ENCODE measurements around the gene AOAH. TPM values are rescaled to one million over a fixed set of nuclear protein-coding genes. Genes with fewer than 3 reads are reported as not detected.

AOAH gene
- total and polyA plus RNA-seq, 9 of the 15 experiments (the other 6 are each of a cell fraction or from before 2014, with no cell fraction given) = not detected

DNA sequence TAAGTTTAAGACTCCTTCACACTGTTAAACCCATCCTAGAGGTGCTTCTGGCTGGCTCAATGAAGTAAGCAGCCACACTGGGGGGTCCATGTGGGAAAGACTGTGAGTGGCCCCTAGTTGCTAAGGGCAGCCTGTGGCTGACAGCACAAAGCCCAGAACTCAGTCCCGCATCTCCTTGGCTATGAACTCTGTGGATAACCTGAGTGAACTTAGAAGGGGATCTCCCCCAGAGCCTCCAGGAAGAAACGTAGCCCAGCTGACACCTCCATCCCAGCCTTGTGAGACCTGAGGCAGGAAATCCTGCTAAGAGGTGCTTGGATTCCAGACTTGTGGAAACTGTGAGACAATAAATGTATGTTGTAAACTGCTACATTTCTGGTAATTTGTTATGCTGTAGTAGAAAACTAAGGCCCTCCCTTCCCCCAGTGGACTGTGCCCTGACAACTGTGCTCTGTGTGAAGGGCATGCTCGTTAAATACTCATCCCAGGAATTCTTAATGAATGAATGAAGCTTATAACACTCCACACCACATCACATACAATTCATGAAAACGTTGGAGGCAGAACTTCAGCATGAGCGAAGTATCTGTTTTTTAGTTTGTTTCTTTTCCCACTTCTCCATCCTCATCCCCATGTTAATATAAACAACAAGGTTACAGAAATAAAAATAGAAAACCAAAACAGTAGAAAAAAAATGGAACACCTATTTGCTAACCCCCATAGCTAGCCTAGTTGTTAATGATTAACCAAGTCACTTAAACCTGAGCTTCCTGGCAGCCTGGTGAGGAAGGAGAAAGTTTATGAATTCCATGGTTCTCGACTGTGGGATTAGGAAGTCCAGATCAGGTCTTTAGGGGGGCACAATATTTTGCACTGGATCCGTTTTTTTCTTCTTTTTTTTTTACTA lies 36.8 kb upstream of the AOAH start:
- no peaks in the 10 kb centered on the region for H4K20me1 ChIP-seq (replicated peaks; ENCODE audit: control insufficient read depth, insufficient read depth, low read length)
- no peak overlapping the region for H3K4me2 ChIP-seq (ENCODE audit: insufficient read depth, low read length)
- no peak overlapping the region for H2AFZ ChIP-seq (ENCODE audit: low read depth, low read length)
- ChIA-PET POLR2A (no interaction called here), CTCF (ENCODE audit: low intra/inter-chr PET ratio) (no interaction called here)
- H3K27ac ChIP-seq (ENCODE audit: extremely low read depth, low read depth, low read length) = no peak overlapping the region
- no peaks in the 10 kb centered on the region for H3K27me3 ChIP-seq (ENCODE audit: control insufficient read depth in 2 of 2, insufficient read depth in 2 of 2, low read length in 2 of 2)
- H3K4me1 ChIP-seq (replicated peaks in 1 of 2; ENCODE audit: control insufficient read depth in 2 of 2, insufficient read depth in 2 of 2, low read length in 2 of 2) = no peaks in the 10 kb centered on the region; a peak in 1 of 5 replicates
- ATAC-seq = no peak
- no peaks in the 10 kb centered on the region for H3K9me1 ChIP-seq (ENCODE audit: control insufficient read depth, insufficient read depth, low read length)
- H3K9me3 ChIP-seq (replicated peaks; ENCODE audit: control insufficient read depth, insufficient read depth, low read depth, low read length) = no peaks in the 10 kb centered on the region
- H3K79me2 ChIP-seq (ENCODE audit: control insufficient read depth, insufficient read depth, low read length) = no peaks in the 10 kb centered on the region
- WGBS (ENCODE audit: insufficient coverage, low coverage, missing lambda C conversion rate) = 0% methylated on average over 7 of the region's 7 CpGs
- in situ Hi-C loops (cut with MboI) (no loop called here), intact Hi-C loops (cut with micrococcal nuclease) (no loop called here)
- H3K36me3 ChIP-seq (ENCODE audit: control insufficient read depth, insufficient read depth, low read length) = no peaks in the 10 kb centered on the region
- no TSS peak for BruUV-seq (replicated peaks)
- TF ChIP-seq L3MBTL2 (IDR thresholded peaks at IDR 0.05) (no peak), BDP1 (IDR thresholded peaks at IDR 0.05; ENCODE audit: insufficient read depth, insufficient read length) (no peak), TFAM (CRISPR knock-in tag; conservative IDR thresholded peaks at IDR 0.05) (no peak), TEAD2 (tag; IDR thresholded peaks at IDR 0.05) (no peak)
- no peak overlapping the region for H3K4me3 ChIP-seq
- no peak for FAIRE-seq
- no peak for DNase-seq (ENCODE audit: extremely low read depth in 1 of 4, low spot score in 3 of 4)
- no peak overlapping the region for H3K9ac ChIP-seq (ENCODE audit: insufficient read depth in 1 of 2, low read depth in 2 of 2, low read length in 2 of 2)

DNA sequence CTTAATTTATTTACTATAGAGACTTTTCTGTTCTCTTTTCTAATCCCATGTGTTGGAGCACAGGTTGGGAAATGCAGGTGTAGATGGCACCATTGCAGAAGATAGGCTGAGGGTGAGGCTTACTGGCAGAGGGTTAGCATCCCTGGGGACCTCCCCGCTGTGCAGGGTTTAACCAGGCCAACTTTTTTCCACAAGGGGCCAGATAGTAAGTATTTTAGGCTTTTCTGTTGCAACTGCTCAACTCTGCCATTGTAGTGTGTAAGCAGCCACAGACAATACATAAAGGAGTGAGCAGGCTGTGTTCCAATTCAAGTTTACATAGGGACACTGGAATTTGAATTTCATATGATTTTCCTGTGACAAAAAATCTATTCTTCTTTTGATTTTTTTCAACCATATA lies 34.6 kb upstream of the AOAH start:
- Histone ChIP-seq H3K36me3 (ENCODE audit: control insufficient read depth, insufficient read depth, low read length) (no peaks in the 10 kb centered on the region), H3K4me1 (replicated peaks in 1 of 2; ENCODE audit: control insufficient read depth in 2 of 2, insufficient read depth in 2 of 2, low read length in 2 of 2) (no peaks in the 10 kb centered on the region; a peak in 1 of 5 replicates), H2AFZ (ENCODE audit: low read depth, low read length) (no peak overlapping the region), H4K20me1 (replicated peaks; ENCODE audit: control insufficient read depth, insufficient read depth, low read length) (no peaks in the 10 kb centered on the region), H3K4me2 (ENCODE audit: insufficient read depth, low read length) (no peak overlapping the region), H3K27ac (ENCODE audit: extremely low read depth, low read depth, low read length) (no peak overlapping the region), H3K9me1 (ENCODE audit: control insufficient read depth, insufficient read depth, low read length) (no peaks in the 10 kb centered on the region), H3K9ac (ENCODE audit: insufficient read depth in 1 of 2, low read depth in 2 of 2, low read length in 2 of 2) (no peak overlapping the region), H3K9me3 (replicated peaks; ENCODE audit: control insufficient read depth, insufficient read depth, low read depth, low read length) (no peaks in the 10 kb centered on the region), H3K79me2 (ENCODE audit: control insufficient read depth, insufficient read depth, low read length) (no peaks in the 10 kb centered on the region), H3K27me3 (ENCODE audit: control insufficient read depth in 2 of 2, insufficient read depth in 2 of 2, low read length in 2 of 2) (peaks cover 3 to 5% of the 10 kb centered on the region in 2 experiments; a peak in 1 of 5 replicates), H3K4me3 (no peak overlapping the region)
- intact Hi-C loops (cut with micrococcal nuclease) (no loop called here), in situ Hi-C loops (cut with MboI) (no loop called here)
- no TSS peak for BruUV-seq (replicated peaks)
- FAIRE-seq (no peak), ATAC-seq (no peak), DNase-seq (ENCODE audit: extremely low read depth in 1 of 4, low spot score in 3 of 4) (no peak)
- CTCF ChIA-PET (ENCODE audit: low intra/inter-chr PET ratio) = no interaction called here
- 0% methylated on average over 1 of the region's 1 CpG for WGBS (ENCODE audit: insufficient coverage, low coverage, missing lambda C conversion rate)
- POLR2A ChIA-PET = no interaction called here
- TF ChIP-seq PHTF2 (CRISPR knock-in tag; IDR thresholded peaks at IDR 0.05) (no peak), ZNF830 (CRISPR knock-in tag; IDR thresholded peaks at IDR 0.05) (no peak), ZNF280B (CRISPR knock-in tag; IDR thresholded peaks at IDR 0.05) (no peak), CCAR2 (IDR thresholded peaks at IDR 0.05; ENCODE audit: low read depth, low read length) (no peak), YY1 (IDR thresholded peaks at IDR 0.05; ENCODE audit: borderline replicate concordance in 1 of 3, control insufficient read depth in 1 of 3, extremely low read depth in 1 of 3, insufficient read depth in 3 of 3, insufficient read length in 1 of 3, insufficient replicate concordance in 2 of 3, low read depth in 1 of 3, low read length in 2 of 3) (no peak), SP1 (CRISPR knock-in tag; IDR thresholded peaks at IDR 0.05) (no peak)
